Lower leg skin (tissue), 3 donors: ENCODE results near the gene SNRNP25.

Experiments used
- CTCF ChIP-seq, 3 donors: fragments of 450-650 bp; IDR thresholded peaks; one replicate each; pipeline ENCODE4 v1.5.1; 2016; ENCODE audit warnings: antibody characterized with exemption in 3 of 3, mild to moderate bottlenecking in 3 of 3, moderate library complexity in 2 of 3
- POLR2A ChIP-seq, 2 donors: fragments of 450-650 bp; IDR thresholded peaks; one replicate each; pipeline ENCODE4 v1.6.1; 2016 to 2017; ENCODE audit warnings: antibody characterized with exemption in 2 of 2, mild to moderate bottlenecking in 1 of 2, moderate library complexity in 1 of 2

GRCh38 chr16:64914-65255, 11.3 kb downstream of the SNRNP25 start:
- TF ChIP-seq CTCF (IDR thresholded peaks at IDR 0.05) (no peak), POLR2A (IDR thresholded peaks at IDR 0.05) (no peak)
